Ishikawa (cell line): ENCODE data around the gene PSRC1.

Source experiments
- CEBPB ChIP-seq: IDR thresholded peaks from 2 replicates; pipeline ENCODE4 v1.6.1; 2012
- EGR1 ChIP-seq: IDR thresholded peaks from 2 replicates; pipeline ENCODE4 v1.6.1; 2012
- EP300 ChIP-seq: IDR thresholded peaks from 2 replicates; pipeline ENCODE4 v1.6.1; 2012; ENCODE audit warnings: borderline replicate concordance
- FOXM1 ChIP-seq: IDR thresholded peaks from 2 replicates; pipeline ENCODE4 v1.6.1; 2012; ENCODE audit warnings: low read depth, borderline replicate concordance
- RAD21 ChIP-seq: IDR thresholded peaks from 2 replicates; pipeline ENCODE4 v1.6.1; 2012; ENCODE audit warnings: low read depth
- TAF1 ChIP-seq: IDR thresholded peaks from 2 replicates; pipeline ENCODE4 v1.6.1; 2012; ENCODE audit warnings: low read depth, mild to moderate bottlenecking
- TCF12 ChIP-seq: IDR thresholded peaks from 2 replicates; pipeline ENCODE4 v1.6.1; 2012; ENCODE audit warnings: low read depth
- TEAD4 ChIP-seq: IDR thresholded peaks from 2 replicates; pipeline ENCODE4 v1.6.1; 2012
- YY1 ChIP-seq: IDR thresholded peaks from 2 replicates; pipeline ENCODE4 v1.6.1; 2012; ENCODE audit warnings: low read depth
- ZBTB7A ChIP-seq: IDR thresholded peaks from 2 replicates; pipeline ENCODE4 v1.6.1; 2012; ENCODE audit warnings: low read depth
- TF ChIP-seq, protein P1 (sequence below): IDR thresholded peaks from 2 replicates; pipeline ENCODE4 v1.6.1; 2012; ENCODE audit warnings: low read depth, mild to moderate bottlenecking
- TF ChIP-seq, protein P2 (sequence below): IDR thresholded peaks from 2 replicates; pipeline ENCODE4 v1.6.1; 2012

DNA sequence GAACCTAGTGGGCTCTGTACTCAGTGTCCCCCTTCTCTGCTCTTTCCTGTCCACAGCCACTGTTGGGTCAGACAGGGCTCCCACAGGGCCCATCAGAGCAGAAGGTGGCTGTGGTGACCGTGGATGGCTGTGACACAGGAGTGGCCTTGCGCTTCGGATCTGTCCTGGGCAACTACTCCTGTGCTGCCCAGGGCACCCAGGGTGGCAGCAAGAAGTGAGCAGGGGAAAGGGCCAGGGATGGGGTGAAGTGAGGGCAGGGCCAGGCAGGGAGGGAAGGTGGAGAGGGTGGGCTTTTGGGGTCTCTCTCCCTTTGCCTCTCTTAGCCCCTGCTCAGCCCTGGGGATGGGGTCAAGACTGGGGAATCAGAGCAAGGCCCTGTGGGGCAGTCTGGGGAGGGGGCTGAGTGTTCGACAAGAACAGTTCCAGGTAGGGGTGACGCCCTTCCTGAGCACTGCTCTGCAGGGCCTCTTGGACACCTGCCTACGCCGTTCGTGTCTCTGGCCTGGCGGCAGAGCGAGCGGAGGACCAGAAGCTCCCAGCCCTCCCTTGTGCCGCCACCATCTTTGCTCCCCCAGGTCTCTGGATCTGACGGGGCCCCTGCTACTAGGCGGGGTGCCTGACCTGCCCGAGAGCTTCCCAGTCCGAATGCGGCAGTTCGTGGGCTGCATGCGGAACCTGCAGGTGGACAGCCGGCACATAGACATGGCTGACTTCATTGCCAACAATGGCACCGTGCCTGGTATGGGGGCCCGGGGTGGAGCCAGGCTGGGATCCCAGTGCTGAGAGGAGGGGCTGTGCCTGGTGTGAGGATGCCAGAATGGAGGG lies 20.5 kb downstream of the PSRC1 start:
- TF ChIP-seq ZBTB7A (no peak), EP300 (no peak), EGR1 (no peak), RAD21 (no peak), TAF1 (no peak), CEBPB (no peak), FOXM1 (no peak), TEAD4 (no peak), TCF12 (no peak), YY1 (no peak)
- TF ChIP-seq, protein P1, sequence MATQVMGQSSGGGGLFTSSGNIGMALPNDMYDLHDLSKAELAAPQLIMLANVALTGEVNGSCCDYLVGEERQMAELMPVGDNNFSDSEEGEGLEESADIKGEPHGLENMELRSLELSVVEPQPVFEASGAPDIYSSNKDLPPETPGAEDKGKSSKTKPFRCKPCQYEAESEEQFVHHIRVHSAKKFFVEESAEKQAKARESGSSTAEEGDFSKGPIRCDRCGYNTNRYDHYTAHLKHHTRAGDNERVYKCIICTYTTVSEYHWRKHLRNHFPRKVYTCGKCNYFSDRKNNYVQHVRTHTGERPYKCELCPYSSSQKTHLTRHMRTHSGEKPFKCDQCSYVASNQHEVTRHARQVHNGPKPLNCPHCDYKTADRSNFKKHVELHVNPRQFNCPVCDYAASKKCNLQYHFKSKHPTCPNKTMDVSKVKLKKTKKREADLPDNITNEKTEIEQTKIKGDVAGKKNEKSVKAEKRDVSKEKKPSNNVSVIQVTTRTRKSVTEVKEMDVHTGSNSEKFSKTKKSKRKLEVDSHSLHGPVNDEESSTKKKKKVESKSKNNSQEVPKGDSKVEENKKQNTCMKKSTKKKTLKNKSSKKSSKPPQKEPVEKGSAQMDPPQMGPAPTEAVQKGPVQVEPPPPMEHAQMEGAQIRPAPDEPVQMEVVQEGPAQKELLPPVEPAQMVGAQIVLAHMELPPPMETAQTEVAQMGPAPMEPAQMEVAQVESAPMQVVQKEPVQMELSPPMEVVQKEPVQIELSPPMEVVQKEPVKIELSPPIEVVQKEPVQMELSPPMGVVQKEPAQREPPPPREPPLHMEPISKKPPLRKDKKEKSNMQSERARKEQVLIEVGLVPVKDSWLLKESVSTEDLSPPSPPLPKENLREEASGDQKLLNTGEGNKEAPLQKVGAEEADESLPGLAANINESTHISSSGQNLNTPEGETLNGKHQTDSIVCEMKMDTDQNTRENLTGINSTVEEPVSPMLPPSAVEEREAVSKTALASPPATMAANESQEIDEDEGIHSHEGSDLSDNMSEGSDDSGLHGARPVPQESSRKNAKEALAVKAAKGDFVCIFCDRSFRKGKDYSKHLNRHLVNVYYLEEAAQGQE = no peak
- TF ChIP-seq, protein P2, sequence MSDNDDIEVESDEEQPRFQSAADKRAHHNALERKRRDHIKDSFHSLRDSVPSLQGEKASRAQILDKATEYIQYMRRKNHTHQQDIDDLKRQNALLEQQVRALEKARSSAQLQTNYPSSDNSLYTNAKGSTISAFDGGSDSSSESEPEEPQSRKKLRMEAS = no peak
